ENCODE measurements around the gene GUCY1B1.

GRCh38 chr4:155800685-155801343 lies 42.0 kb downstream of the GUCY1B1 start:
- TF ChIP-seq, protein P1, sequence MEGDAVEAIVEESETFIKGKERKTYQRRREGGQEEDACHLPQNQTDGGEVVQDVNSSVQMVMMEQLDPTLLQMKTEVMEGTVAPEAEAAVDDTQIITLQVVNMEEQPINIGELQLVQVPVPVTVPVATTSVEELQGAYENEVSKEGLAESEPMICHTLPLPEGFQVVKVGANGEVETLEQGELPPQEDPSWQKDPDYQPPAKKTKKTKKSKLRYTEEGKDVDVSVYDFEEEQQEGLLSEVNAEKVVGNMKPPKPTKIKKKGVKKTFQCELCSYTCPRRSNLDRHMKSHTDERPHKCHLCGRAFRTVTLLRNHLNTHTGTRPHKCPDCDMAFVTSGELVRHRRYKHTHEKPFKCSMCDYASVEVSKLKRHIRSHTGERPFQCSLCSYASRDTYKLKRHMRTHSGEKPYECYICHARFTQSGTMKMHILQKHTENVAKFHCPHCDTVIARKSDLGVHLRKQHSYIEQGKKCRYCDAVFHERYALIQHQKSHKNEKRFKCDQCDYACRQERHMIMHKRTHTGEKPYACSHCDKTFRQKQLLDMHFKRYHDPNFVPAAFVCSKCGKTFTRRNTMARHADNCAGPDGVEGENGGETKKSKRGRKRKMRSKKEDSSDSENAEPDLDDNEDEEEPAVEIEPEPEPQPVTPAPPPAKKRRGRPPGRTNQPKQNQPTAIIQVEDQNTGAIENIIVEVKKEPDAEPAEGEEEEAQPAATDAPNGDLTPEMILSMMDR (conservative IDR thresholded peaks at IDR 0.05; ENCODE audit: low read length) = no peak
- no peak for TF ChIP-seq EZH2phosphoT487 (IDR thresholded peaks at IDR 0.05; ENCODE audit: borderline replicate concordance, low read depth, low read length)

All from OCI-LY7 (cell line).